Motor neuron (in vitro differentiated cells): Measurements from ENCODE around the gene CFAP43. TPM values are rescaled to one million over a fixed set of nuclear protein-coding genes. Genes with fewer than 3 reads are reported as not detected.

Experiments used
- ATAC-seq, 8 experiments: fragments of 200-7000 bp; cut with Tn5 transposase; replicated peaks in 6 of 8; 2 replicates each; pipeline ENCODE4 v1.8.0; 2021; ENCODE audit warnings: mild to moderate bottlenecking in 8 of 8, moderate library complexity in 8 of 8
- H3K27ac ChIP-seq, 2 donors: fragments of 250-450 bp; sonication (Bioruptor Pico); 2 replicates each; pipeline ENCODE4 v1.9.0; 2021; ENCODE audit warnings: antibody characterized with exemption in 2 of 2, mild to moderate bottlenecking in 2 of 2, moderate library complexity in 1 of 2
- H3K4me1 ChIP-seq, 2 donors: fragments of 250-450 bp; sonication (Bioruptor Pico); replicated peaks in 1 of 2; 2 replicates each; pipeline ENCODE4 v1.6.1; 2021; ENCODE audit warnings: antibody characterized with exemption in 2 of 2, mild to moderate bottlenecking in 2 of 2, moderate library complexity in 1 of 2
- H3K4me3 ChIP-seq, 5 donors: fragments of 250-450 bp; sonication (Bioruptor Pico); 2 replicates each; pipeline ENCODE4 v1.9.0; 2021; ENCODE audit warnings: antibody characterized with exemption in 5 of 5, mild to moderate bottlenecking in 5 of 5, moderate library complexity in 4 of 5
- WGBS, 10 experiments: fragments of 450-650 bp; shearing (Covaris generic); methylation state at CpG; one replicate each; pipeline ENCODE4 v1.0.0; 2022; 5-methylcytosine and 5-hydroxymethylcytosine counted together
- in situ Hi-C, 9 experiments: fragments of 400-800 bp; cut with MboI; loops; one replicate each; pipeline ENCODE4 v1.15.0; 2021; ENCODE audit warnings: low sequenced_read_pairs in 9 of 9, low pct_unique_long_range_greater_than_20kb in 2 of 9; ENCODE audit not compliant: unreplicated experiment in 9 of 9
- total RNA-seq, 8 experiments: library from RNA; unstranded; fragments of 300-600 nt; gene quantifications; 2 replicates each; pipeline versions ENCODE4 v1.2.3 to v1.2.4, GENCODE V29; 2022

CFAP43 gene
- total RNA-seq, 8 experiments from 2014 or later = 0.94 to 38.7 (median 2.0) TPM

DNA sequence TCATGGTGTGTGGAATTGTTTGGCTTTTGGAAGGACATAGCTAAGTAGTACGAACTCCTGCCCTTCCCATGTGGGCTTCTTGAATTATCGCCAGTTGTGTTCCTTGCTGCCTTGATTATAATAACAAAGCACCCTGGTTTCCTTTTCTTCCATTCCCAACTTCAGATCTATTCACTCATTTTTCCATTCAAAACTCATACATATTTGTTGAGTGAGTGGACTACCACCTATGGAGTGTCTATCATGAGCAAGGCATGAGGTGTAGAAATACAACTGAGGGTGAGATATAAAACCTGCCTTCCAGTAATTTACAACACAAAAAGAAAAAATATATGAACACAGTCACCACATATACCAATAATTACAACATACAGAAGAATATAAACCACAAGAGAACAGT lies 141.6 kb downstream of the CFAP43 start:
- in situ Hi-C loops = no loop called here
- WGBS, 10 experiments = 0 to 90% (median 62%) methylated on average over 1 to 2 of the region's 2 CpGs; no CpG with 5 or more reads in 2 of the 10 experiments
- ATAC-seq = no peak
- Histone ChIP-seq H3K27ac (no peak overlapping the region), H3K4me1 (peaks cover 0 to 7% of the 10 kb centered on the region in 2 donors), H3K4me3 (no peak overlapping the region)

GRCh38 chr10:104089621-104090020 lies 142.5 kb downstream of the CFAP43 start:
- ATAC-seq = no peak
- in situ Hi-C loops = no loop called here
- WGBS, 10 experiments = 48 to 100% (median 85%) methylated on average over 1 to 3 of the region's 3 CpGs; no CpG with 5 or more reads in 2 of the 10 experiments
- Histone ChIP-seq H3K27ac (no peak overlapping the region), H3K4me3 (no peak overlapping the region), H3K4me1 (peaks cover 0 to 7% of the 10 kb centered on the region in 2 donors)

DNA sequence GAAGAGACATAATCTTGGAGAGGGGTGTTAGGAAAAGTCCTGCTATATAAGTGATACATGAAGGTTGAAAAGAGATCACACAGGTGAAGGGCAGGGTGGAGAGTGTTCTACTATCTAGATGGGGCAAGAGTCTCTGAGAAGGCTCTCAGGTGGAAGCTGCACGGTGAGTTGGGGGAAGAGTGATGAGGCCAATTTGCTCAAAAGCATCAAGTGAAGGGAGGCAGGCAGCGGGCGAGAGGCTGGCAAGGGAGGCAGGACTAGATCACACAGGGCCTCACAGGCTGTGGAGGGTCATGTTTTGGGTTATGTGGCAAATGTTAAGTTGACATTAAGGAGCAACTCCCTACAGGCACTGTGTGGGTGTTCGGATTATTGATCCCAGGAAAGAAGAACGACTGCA lies 143.9 kb downstream of the CFAP43 start:
- WGBS, 10 experiments = 58 to 100% (median 89%) methylated on average over 1 to 5 of the region's 5 CpGs; no CpG with 5 or more reads in 3 of the 10 experiments
- no peak for ATAC-seq
- Histone ChIP-seq H3K4me3 (no peak overlapping the region), H3K4me1 (peaks cover 0 to 7% of the 10 kb centered on the region in 2 donors), H3K27ac (no peak overlapping the region)
- in situ Hi-C loops = no loop called here

DNA sequence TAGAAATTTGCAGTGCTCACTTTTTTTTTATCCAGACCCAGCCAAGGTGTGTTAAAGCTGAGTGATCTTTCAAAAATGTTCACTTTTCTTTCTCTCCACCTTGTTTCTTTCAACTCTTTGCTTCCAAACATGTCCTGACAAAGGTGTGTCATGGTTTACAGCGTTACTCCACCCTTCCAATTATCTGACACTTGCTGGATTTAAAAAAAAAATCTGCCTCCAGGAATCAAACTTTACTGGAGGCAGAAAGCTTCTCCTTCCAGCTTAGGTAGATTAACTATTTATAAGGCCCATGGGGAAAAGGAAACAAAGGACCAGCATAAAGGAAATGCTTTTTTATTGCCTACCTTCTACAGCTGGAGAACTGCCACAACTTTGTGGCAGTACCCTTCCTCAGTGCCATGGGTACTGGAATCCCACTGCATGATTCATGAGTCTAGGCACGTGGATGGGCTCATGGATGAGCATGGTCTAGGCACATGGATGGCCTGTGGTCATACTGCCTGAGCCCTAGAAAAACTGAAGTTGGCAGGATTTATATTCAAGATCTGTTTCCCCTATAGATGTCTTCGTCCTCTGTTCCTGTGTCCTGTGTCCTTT lies 146.3 kb downstream of the CFAP43 start, which contains the start of gene COL17A1:
Gene COL17A1, minus strand, starts transcription at position 80 of the 600 bp plus-strand sequence. CDS start 5,207 bp downstream, outside the sequence.
- WGBS, 10 experiments = 43 to 100% (median 80%) methylated on average over 1 to 3 of the region's 3 CpGs
- no peak within 1 kb of the TSS for H3K27ac ChIP-seq
- no peak for ATAC-seq
- H3K4me3 ChIP-seq = no peak within 1 kb of the TSS
- in situ Hi-C loops = no loop called here
- H3K4me1 ChIP-seq = peaks cover 0 to 6% of the 10 kb centered on the region in 2 donors

DNA sequence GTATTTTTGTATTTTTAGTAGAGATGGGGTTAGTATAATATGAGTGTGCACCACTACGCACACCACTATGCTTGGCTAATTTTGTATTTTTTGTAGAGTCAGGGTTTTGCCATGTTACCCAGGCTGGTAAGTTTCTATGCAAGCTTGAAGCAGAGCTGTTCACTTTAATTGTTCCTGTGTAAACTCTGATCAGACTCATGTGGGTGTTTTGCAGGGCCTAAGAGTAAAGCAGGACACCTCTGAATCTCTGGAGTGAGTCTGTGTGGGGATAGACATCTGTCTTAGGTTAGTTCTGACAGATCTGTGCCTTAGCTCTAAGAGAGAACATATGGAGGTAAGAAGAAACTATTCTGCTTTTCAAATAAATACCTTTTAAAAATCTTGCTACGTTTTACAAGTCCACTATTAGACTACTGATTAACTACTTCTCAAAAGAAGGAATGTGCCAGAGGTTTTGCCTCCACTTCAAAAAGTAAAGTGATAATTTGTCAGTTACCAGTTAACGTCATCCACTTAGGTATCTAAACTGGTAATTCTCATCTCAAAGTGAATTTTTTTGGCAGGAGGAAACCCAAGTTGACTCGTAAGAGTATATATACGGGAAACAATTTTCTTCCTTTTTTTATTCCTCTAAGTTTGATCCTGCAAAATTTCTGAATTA lies 147.6 kb downstream of the CFAP43 start:
- no peak for ATAC-seq
- WGBS, 10 experiments = 55 to 90% (median 72%) methylated on average over 3 to 5 of the region's 5 CpGs
- Histone ChIP-seq H3K4me3 (no peak overlapping the region), H3K4me1 (no peaks in the 10 kb centered on the region), H3K27ac (no peak overlapping the region)
- in situ Hi-C loops = no loop called here

GRCh38 chr10:104081998-104082397 lies 150.2 kb downstream of the CFAP43 start:
- peaks cover 7 to 8% of the 10 kb centered on the region in 2 donors for H3K4me1 ChIP-seq
- no peak overlapping the region for H3K27ac ChIP-seq
- ATAC-seq = no peak
- WGBS, 10 experiments = 11 to 98% (median 80%) methylated on average over 2 to 5 of the region's 5 CpGs; no CpG with 5 or more reads in 1 of the 10 experiments
- no peak overlapping the region for H3K4me3 ChIP-seq
- in situ Hi-C loops = no loop called here

DNA sequence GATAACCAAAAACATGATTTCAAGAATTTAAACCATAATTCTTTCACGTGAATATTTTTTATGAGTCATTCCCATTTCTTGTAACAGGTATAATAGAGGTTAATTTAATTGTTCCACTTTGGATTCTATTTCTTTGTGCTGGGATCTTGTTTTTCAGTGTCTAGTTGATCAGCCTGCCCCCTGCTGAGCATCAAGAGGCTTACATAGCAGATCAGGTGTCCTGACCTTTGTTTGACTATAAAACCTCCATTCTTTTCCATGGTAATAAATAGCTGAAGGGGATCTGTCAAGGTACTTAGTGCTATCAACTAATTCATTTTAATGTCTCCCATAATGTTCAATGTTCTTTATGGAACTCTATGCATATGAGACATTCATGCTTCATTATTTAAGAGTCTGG lies 151.4 kb downstream of the CFAP43 start:
- ATAC-seq = peak in 1 of 8 experiments; percentile 14
- 0 to 92% (median 60%) methylated on average over 1 of the region's 1 CpG; no CpG with 5 or more reads in 1 of the 10 experiments for WGBS, 10 experiments
- Histone ChIP-seq H3K27ac (no peak overlapping the region), H3K4me3 (no peak overlapping the region), H3K4me1 (peaks cover 15 to 16% of the 10 kb centered on the region in 2 donors)
- in situ Hi-C loops = no loop called here

Other genes with a start within 250 kb of the CFAP43 start
- 1 to 10 TPM in 3 of 8 experiments, under 1 TPM in 5; 0.38 to 4.9 (median 0.74) TPM for gene COL17A1, start 146.5 kb downstream of the CFAP43 start, total RNA-seq
- gene SFR1, start 110.2 kb downstream of the CFAP43 start, total RNA-seq = 10 to 100 TPM in 3 of 8 experiments, 1 to 10 TPM in 5; 7.4 to 45.4 (median 9.5) TPM
- 100 to 1,000 TPM in 3 of 8 experiments, 10 to 100 TPM in 5; 29.7 to 331 (median 51.5) TPM for gene GSTO1, start 22.5 kb upstream of the CFAP43 start, total RNA-seq
- gene GSTO2, start 36.8 kb upstream of the CFAP43 start, total RNA-seq = 1 to 10 TPM in 6 of 8 experiments, under 1 TPM in 2; 0.88 to 3.6 (median 1.8) TPM
- gene ITPRIP, start 106.1 kb upstream of the CFAP43 start, total RNA-seq = 10 to 100 TPM in 2 of 8 experiments, 1 to 10 TPM in 6; 5.4 to 17.7 (median 8.6) TPM
- 1 to 10 TPM in 7 of 8 experiments, under 1 TPM in 1; 0.58 to 1.8 (median 1.3) TPM for gene CFAP58, start 121.5 kb upstream of the CFAP43 start, total RNA-seq